Activated CD8-positive, alpha-beta T cell treated with anti-CD3 and anti-CD28 coated beads for 36 hours (primary cell): ENCODE results near the gene C11orf21. TPM values are rescaled to one million over a fixed set of nuclear protein-coding genes. Genes with fewer than 3 reads are reported as not detected.

Source experiments
- ATAC-seq: fragments of 200-7000 bp; cut with Tn5 transposase; one replicate; pipeline ENCODE4 v1.10.0; 2021; ENCODE audit warnings: mild to moderate bottlenecking, moderate library complexity
- CTCF ChIA-PET: fragments of 350-600 bp; sonication (Branson Sonifier 250); formaldehyde crosslinking; loops from one replicate; lab custom pipeline; 2021; ENCODE audit warnings: antibody characterized with exemption; lab: Charles Lee
- POLR2A ChIA-PET: fragments of 350-600 bp; sonication (Branson Sonifier 250); formaldehyde crosslinking; loops from one replicate; lab custom pipeline; 2021; ENCODE audit warnings: antibody characterized with exemption; lab: Charles Lee
- DNase-seq: peaks from one replicate; pipeline ENCODE4 v3.0.0-alpha.2; 2020
- H3K27ac Mint-ChIP-seq: one replicate; pipeline ENCODE4 v1.8.0; 2021; ENCODE audit warnings: mild to moderate bottlenecking, mixed read lengths
- H3K27me3 Mint-ChIP-seq: one replicate; pipeline ENCODE4 v1.8.0; 2021; ENCODE audit warnings: mixed read lengths
- H3K36me3 Mint-ChIP-seq: one replicate; pipeline ENCODE4 v1.8.0; 2021; ENCODE audit warnings: low read depth, mixed read lengths
- H3K4me1 Mint-ChIP-seq: one replicate; pipeline ENCODE4 v1.8.0; 2021; ENCODE audit warnings: low read depth, mixed read lengths
- H3K4me3 Mint-ChIP-seq: one replicate; pipeline ENCODE4 v1.8.0; 2021; ENCODE audit warnings: mild to moderate bottlenecking, moderate library complexity, mixed read lengths
- H3K9me3 Mint-ChIP-seq: one replicate; pipeline ENCODE4 v1.8.0; 2021; ENCODE audit warnings: mixed read lengths
- CTCF ChIP-seq: fragments of 200-600 bp; IDR thresholded peaks from one replicate; pipeline ENCODE4 v1.8.0; 2022; ENCODE audit warnings: antibody characterized with exemption, mild to moderate bottlenecking
- intact Hi-C: fragments of 100-400 bp; cut with micrococcal nuclease; formaldehyde crosslinking; loops from one replicate; pipeline ENCODE4 v1.10.0; 2022
- total RNA-seq, 2 experiments: library from RNA; stranded (reverse); gene quantifications; one replicate each; pipeline ENCODE4 v1.2.3, GENCODE V29; 2021

C11orf21 gene
- total RNA-seq, 2 experiments from 2014 or later, result 2.1 to 2.2 TPM

- DNase-seq, result no peak
- ChIA-PET POLR2A (interaction anchor here (0.7 to 1.1 kb wide), 4 partner anchors 12 to 198 kb away, joined by 3 to 4 read pairs (median 3); no protein-coding TSS in a partner anchor), CTCF (interaction anchor here (1.0 to 2.6 kb wide), 3 partner anchors 12 to 103 kb away, joined by 4 to 16 read pairs (median 5); no protein-coding TSS in a partner anchor)
- TF ChIP-seq CTCF, result no peak
- H3K27ac Mint-ChIP-seq, result peak overlapping the region; percentile 10
- no peaks in the 10 kb centered on the region for H3K27me3 Mint-ChIP-seq
- H3K9me3 Mint-ChIP-seq, result no peaks in the 10 kb centered on the region
- ATAC-seq, result no peak
- intact Hi-C loops, result no loop called here
- H3K4me1 Mint-ChIP-seq, result peaks cover 15% of the 10 kb centered on the region
- no peaks in the 10 kb centered on the region for H3K36me3 Mint-ChIP-seq
- H3K4me3 Mint-ChIP-seq, result no peak overlapping the region
These were observed 15.8 kb upstream of the C11orf21 start for GRCh38 chr11:2317354-2318050.

- no peaks in the 10 kb centered on the region for H3K36me3 Mint-ChIP-seq
- ChIA-PET CTCF (interaction anchor here (1.0 to 2.6 kb wide), 4 partner anchors 11 to 104 kb away, joined by 3 to 16 read pairs (median 4); partner anchors contain the start of gene TSSC4), POLR2A (interaction anchor here (0.9 kb wide), 1 partner anchor 98 kb away, joined by 4 read pairs; no protein-coding TSS in a partner anchor)
- DNase-seq, result no peak
- H3K4me3 Mint-ChIP-seq, result no peak overlapping the region
- no peaks in the 10 kb centered on the region for H3K9me3 Mint-ChIP-seq
- H3K27ac Mint-ChIP-seq, result peak overlapping the region; percentile 10
- H3K4me1 Mint-ChIP-seq, result peaks cover 15% of the 10 kb centered on the region
- no peak for TF ChIP-seq CTCF
- intact Hi-C loops, result no loop called here
- ATAC-seq, result no peak
- H3K27me3 Mint-ChIP-seq, result no peaks in the 10 kb centered on the region
These were observed 15.2 kb upstream of the C11orf21 start for GRCh38 chr11:2316963-2317244.

GRCh38 chr11:2316169-2316962 is 14.6 kb upstream of the C11orf21 start:
- CTCF ChIA-PET, result interaction anchor here (1.2 to 2.6 kb wide), 3 partner anchors 10 to 105 kb away, joined by 3 to 16 read pairs (median 4); partner anchors contain the start of gene TSSC4

GRCh38 chr11:2315395-2316168 is 13.9 kb upstream of the C11orf21 start:
- Mint-ChIP-seq H3K4me1 (peaks cover 15% of the 10 kb centered on the region), H3K27ac (no peak overlapping the region), H3K9me3 (no peaks in the 10 kb centered on the region), H3K36me3 (no peaks in the 10 kb centered on the region), H3K4me3 (no peak overlapping the region), H3K27me3 (no peaks in the 10 kb centered on the region)
- DNase-seq (no peak), ATAC-seq (no peak)
- CTCF ChIA-PET, result interaction anchor here (1.2 kb wide), 1 partner anchor 84 kb away, joined by 3 read pairs; the partner anchor contains the start of gene TSSC4
- TF ChIP-seq CTCF, result no peak
- POLR2A ChIA-PET, result no interaction called here
- intact Hi-C loops, result no loop called here

More at GRCh38 chr11:2316169-2316962, 14.6 kb upstream of the C11orf21 start:
- ATAC-seq (no peak), DNase-seq (no peak)
- H3K27me3 Mint-ChIP-seq, result no peaks in the 10 kb centered on the region
- H3K36me3 Mint-ChIP-seq, result no peaks in the 10 kb centered on the region
- no peak overlapping the region for H3K27ac Mint-ChIP-seq
- intact Hi-C loops, result no loop called here
- H3K9me3 Mint-ChIP-seq, result no peaks in the 10 kb centered on the region
- peaks cover 15% of the 10 kb centered on the region for H3K4me1 Mint-ChIP-seq
- POLR2A ChIA-PET, result interaction anchor here (0.9 kb wide), 1 partner anchor 98 kb away, joined by 4 read pairs; no protein-coding TSS in a partner anchor
- H3K4me3 Mint-ChIP-seq, result no peak overlapping the region
- no peak for TF ChIP-seq CTCF
